ENCODE data around the gene ACAP3.

The ACAP3 gene

GRCh38 chr1:1314678-1315335, 7.1 kb upstream of the ACAP3 start:
- TF ChIP-seq TOX (CRISPR knock-in tag; IDR thresholded peaks at IDR 0.05; ENCODE audit: borderline replicate concordance) (no peak), TCF4 (CRISPR knock-in tag; IDR thresholded peaks at IDR 0.05; ENCODE audit: borderline replicate concordance) (no peak), RARB (CRISPR knock-in tag; IDR thresholded peaks at IDR 0.05) (no peak), ZNF565 (CRISPR knock-in tag; conservative IDR thresholded peaks at IDR 0.05; ENCODE audit: low read depth) (no peak), ZFP3 (CRISPR knock-in tag; IDR thresholded peaks at IDR 0.05) (no peak), ZNF70 (CRISPR knock-in tag; IDR thresholded peaks at IDR 0.05) (no peak), CREB5 (CRISPR knock-in tag; IDR thresholded peaks at IDR 0.05; ENCODE audit: low read depth) (no peak), ISL1 (CRISPR knock-in tag; IDR thresholded peaks at IDR 0.05) (no peak)
- TF ChIP-seq, protein P1, sequence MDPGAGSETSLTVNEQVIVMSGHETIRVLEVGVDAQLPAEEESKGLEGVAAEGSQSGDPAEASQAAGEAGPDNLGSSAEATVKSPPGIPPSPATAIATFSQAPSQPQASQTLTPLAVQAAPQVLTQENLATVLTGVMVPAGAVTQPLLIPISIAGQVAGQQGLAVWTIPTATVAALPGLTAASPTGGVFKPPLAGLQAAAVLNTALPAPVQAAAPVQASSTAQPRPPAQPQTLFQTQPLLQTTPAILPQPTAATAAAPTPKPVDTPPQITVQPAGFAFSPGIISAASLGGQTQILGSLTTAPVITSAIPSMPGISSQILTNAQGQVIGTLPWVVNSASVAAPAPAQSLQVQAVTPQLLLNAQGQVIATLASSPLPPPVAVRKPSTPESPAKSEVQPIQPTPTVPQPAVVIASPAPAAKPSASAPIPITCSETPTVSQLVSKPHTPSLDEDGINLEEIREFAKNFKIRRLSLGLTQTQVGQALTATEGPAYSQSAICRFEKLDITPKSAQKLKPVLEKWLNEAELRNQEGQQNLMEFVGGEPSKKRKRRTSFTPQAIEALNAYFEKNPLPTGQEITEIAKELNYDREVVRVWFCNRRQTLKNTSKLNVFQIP (CRISPR knock-in tag; IDR thresholded peaks at IDR 0.05; ENCODE audit: borderline replicate concordance, low read depth) = no peak
- TF ChIP-seq, protein P2, sequence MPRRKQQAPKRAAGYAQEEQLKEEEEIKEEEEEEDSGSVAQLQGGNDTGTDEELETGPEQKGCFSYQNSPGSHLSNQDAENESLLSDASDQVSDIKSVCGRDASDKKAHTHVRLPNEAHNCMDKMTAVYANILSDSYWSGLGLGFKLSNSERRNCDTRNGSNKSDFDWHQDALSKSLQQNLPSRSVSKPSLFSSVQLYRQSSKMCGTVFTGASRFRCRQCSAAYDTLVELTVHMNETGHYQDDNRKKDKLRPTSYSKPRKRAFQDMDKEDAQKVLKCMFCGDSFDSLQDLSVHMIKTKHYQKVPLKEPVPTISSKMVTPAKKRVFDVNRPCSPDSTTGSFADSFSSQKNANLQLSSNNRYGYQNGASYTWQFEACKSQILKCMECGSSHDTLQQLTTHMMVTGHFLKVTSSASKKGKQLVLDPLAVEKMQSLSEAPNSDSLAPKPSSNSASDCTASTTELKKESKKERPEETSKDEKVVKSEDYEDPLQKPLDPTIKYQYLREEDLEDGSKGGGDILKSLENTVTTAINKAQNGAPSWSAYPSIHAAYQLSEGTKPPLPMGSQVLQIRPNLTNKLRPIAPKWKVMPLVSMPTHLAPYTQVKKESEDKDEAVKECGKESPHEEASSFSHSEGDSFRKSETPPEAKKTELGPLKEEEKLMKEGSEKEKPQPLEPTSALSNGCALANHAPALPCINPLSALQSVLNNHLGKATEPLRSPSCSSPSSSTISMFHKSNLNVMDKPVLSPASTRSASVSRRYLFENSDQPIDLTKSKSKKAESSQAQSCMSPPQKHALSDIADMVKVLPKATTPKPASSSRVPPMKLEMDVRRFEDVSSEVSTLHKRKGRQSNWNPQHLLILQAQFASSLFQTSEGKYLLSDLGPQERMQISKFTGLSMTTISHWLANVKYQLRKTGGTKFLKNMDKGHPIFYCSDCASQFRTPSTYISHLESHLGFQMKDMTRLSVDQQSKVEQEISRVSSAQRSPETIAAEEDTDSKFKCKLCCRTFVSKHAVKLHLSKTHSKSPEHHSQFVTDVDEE (CRISPR knock-in tag; IDR thresholded peaks at IDR 0.05) = no peak
- TF ChIP-seq, protein P3, sequence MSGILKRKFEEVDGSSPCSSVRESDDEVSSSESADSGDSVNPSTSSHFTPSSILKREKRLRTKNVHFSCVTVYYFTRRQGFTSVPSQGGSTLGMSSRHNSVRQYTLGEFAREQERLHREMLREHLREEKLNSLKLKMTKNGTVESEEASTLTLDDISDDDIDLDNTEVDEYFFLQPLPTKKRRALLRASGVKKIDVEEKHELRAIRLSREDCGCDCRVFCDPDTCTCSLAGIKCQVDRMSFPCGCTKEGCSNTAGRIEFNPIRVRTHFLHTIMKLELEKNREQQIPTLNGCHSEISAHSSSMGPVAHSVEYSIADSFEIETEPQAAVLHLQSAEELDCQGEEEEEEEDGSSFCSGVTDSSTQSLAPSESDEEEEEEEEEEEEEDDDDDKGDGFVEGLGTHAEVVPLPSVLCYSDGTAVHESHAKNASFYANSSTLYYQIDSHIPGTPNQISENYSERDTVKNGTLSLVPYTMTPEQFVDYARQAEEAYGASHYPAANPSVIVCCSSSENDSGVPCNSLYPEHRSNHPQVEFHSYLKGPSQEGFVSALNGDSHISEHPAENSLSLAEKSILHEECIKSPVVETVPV (CRISPR knock-in tag; IDR thresholded peaks at IDR 0.05) = no peak
- TF ChIP-seq, protein P4, sequence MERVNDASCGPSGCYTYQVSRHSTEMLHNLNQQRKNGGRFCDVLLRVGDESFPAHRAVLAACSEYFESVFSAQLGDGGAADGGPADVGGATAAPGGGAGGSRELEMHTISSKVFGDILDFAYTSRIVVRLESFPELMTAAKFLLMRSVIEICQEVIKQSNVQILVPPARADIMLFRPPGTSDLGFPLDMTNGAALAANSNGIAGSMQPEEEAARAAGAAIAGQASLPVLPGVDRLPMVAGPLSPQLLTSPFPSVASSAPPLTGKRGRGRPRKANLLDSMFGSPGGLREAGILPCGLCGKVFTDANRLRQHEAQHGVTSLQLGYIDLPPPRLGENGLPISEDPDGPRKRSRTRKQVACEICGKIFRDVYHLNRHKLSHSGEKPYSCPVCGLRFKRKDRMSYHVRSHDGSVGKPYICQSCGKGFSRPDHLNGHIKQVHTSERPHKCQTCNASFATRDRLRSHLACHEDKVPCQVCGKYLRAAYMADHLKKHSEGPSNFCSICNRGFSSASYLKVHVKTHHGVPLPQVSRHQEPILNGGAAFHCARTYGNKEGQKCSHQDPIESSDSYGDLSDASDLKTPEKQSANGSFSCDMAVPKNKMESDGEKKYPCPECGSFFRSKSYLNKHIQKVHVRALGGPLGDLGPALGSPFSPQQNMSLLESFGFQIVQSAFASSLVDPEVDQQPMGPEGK (CRISPR knock-in tag; IDR thresholded peaks at IDR 0.05; ENCODE audit: borderline replicate concordance) = no peak
- no peak for ATAC-seq

GRCh38 chr1:1314237-1314586, 6.5 kb upstream of the ACAP3 start:
- TF ChIP-seq ISL1 (CRISPR knock-in tag; IDR thresholded peaks at IDR 0.05) (no peak), TCF4 (CRISPR knock-in tag; IDR thresholded peaks at IDR 0.05; ENCODE audit: borderline replicate concordance) (no peak), ZNF70 (CRISPR knock-in tag; IDR thresholded peaks at IDR 0.05) (no peak)
- ATAC-seq = no peak

DNA sequence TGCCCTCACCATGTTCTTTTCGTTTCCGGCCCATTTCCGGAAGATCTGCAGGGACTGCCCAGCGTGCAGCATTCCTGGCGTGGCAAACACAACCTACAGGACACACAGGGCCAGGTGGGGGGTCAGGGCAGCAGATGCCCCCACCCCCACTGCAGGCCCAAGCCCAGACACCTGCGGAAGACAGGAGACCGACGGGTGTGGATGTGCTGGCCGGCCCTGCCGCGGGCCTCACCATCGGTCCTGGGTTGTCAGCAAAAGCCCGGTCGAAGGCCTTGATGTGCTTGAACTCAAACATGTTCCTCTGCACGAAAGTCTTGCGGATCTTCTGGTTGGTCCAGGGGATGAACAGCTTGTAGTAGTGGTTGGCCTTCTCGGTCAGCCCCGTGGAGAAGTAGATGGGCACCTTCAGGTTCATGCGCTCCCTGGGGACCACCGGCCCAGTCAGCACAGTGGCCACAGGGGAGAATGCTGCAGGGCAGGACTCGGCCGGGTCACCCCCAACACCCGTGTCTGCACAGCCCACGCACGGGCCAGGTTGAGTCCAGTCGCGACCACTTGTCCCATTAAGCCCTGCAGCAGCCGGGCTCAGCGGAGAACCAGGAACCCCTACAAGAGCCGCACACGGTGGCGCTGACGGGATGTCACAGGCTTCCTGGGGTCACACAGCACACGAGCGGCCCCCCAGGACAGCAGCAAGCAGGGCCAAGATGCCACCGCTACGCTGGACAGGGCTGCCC, 5.9 kb upstream of the ACAP3 start:
- TF ChIP-seq ESRRG (CRISPR knock-in tag; IDR thresholded peaks at IDR 0.05) (no peak), ZFP3 (CRISPR knock-in tag; IDR thresholded peaks at IDR 0.05) (no peak), ZFP30 (CRISPR knock-in tag; IDR thresholded peaks at IDR 0.05) (no peak), ISL1 (CRISPR knock-in tag; IDR thresholded peaks at IDR 0.05) (no peak), ZNF565 (CRISPR knock-in tag; conservative IDR thresholded peaks at IDR 0.05; ENCODE audit: low read depth) (no peak), TCF4 (CRISPR knock-in tag; IDR thresholded peaks at IDR 0.05; ENCODE audit: borderline replicate concordance) (no peak), OSR1 (CRISPR knock-in tag; IDR thresholded peaks at IDR 0.05) (no peak), ZNF8 (CRISPR knock-in tag; IDR thresholded peaks at IDR 0.05) (no peak)

More for the DNA sequence above, 5.9 kb upstream of the ACAP3 start:
- no peak for ATAC-seq
